Peyer's patch (tissue), 4 donors: Measurements from ENCODE around the gene KLHDC3.

Source experiments
- POLR2A ChIP-seq, 2 donors: fragments of 450-650 bp; IDR thresholded peaks; one replicate each; pipeline ENCODE4 v1.5.1; 2017; ENCODE audit warnings: antibody characterized with exemption in 2 of 2, mild to moderate bottlenecking in 2 of 2, moderate library complexity in 2 of 2
- TF ChIP-seq, protein P1 (sequence below), 6 experiments: fragments of 450-650 bp in 4 of 6; fragments of 200-600 bp in 2 of 6; sonication (generic) in 1 of 6; IDR thresholded peaks; one replicate each; pipeline ENCODE4 v1.5.1; 2017 to 2019; ENCODE audit warnings: antibody characterized with exemption in 6 of 6, mild to moderate bottlenecking in 3 of 6, moderate library complexity in 1 of 6

DNA sequence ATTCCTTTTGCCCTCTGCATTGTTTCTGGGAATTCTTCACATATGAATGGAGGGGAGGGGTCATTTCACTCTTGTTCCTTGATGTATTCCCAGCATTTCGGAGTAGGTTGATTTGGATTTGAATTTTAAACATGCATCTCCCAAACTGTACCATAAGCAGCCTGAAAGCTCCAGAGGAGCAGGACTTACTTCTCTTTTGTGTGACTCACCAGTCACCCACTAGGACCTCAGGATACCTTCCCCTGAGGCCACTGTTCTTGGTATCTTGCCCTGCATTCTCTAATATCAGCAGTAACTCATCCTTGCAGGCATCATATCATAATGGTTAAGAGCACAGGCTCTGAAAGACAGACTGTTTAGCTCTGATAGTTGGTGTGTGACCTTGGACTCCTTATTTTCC is 44.5 kb downstream of the KLHDC3 start:
- TF ChIP-seq, protein P1, sequence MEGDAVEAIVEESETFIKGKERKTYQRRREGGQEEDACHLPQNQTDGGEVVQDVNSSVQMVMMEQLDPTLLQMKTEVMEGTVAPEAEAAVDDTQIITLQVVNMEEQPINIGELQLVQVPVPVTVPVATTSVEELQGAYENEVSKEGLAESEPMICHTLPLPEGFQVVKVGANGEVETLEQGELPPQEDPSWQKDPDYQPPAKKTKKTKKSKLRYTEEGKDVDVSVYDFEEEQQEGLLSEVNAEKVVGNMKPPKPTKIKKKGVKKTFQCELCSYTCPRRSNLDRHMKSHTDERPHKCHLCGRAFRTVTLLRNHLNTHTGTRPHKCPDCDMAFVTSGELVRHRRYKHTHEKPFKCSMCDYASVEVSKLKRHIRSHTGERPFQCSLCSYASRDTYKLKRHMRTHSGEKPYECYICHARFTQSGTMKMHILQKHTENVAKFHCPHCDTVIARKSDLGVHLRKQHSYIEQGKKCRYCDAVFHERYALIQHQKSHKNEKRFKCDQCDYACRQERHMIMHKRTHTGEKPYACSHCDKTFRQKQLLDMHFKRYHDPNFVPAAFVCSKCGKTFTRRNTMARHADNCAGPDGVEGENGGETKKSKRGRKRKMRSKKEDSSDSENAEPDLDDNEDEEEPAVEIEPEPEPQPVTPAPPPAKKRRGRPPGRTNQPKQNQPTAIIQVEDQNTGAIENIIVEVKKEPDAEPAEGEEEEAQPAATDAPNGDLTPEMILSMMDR (IDR thresholded peaks at IDR 0.05), result no peak
- no peak for TF ChIP-seq POLR2A (IDR thresholded peaks at IDR 0.05)
